ENCODE measurements around the gene INKA2. TPM values are rescaled to one million over a fixed set of nuclear protein-coding genes. Genes with fewer than 3 reads are reported as not detected.

INKA2 gene
- polyA plus RNA-seq, 4 donors, result 0.22 to 4.4 (median 1.2) TPM

- Histone ChIP-seq H3K4me3 (ENCODE audit: low read depth in 1 of 3, low read length in 3 of 3) (no peak overlapping the region), H3K36me3 (ENCODE audit: control insufficient read depth in 3 of 3, insufficient read depth in 2 of 3, low read depth in 1 of 3, low read length in 3 of 3) (peaks cover 12% of the 10 kb centered on the region in 3 donors), H3K4me1 (ENCODE audit: control insufficient read depth in 3 of 3, insufficient read depth in 2 of 3, low read depth in 1 of 3, low read length in 2 of 3) (no peaks in the 10 kb centered on the region), H3K9me3 (ENCODE audit: control insufficient read depth in 2 of 2, insufficient read depth in 1 of 2, low read depth in 1 of 2, low read length in 1 of 2) (no peaks in the 10 kb centered on the region), H3K27ac (ENCODE audit: low read depth in 1 of 3, low read length in 2 of 3) (no peak overlapping the region), H3K27me3 (ENCODE audit: control insufficient read depth in 3 of 3, insufficient read depth in 3 of 3, low read length in 3 of 3) (no peaks in the 10 kb centered on the region)
- FAIRE-seq (no peak), DNase-seq (no peak)
Measured at GRCh38 chr1:111699268-111699667, 39.9 kb downstream of the INKA2 start.

GRCh38 chr1:111696330-111696729 is 42.9 kb downstream of the INKA2 start:
- no peaks in the 10 kb centered on the region for H3K4me1 ChIP-seq (ENCODE audit: control insufficient read depth in 3 of 3, insufficient read depth in 2 of 3, low read depth in 1 of 3, low read length in 2 of 3)
- H3K4me3 ChIP-seq (ENCODE audit: low read depth in 1 of 3, low read length in 3 of 3), result no peak overlapping the region
- no peaks in the 10 kb centered on the region for H3K27me3 ChIP-seq (ENCODE audit: control insufficient read depth in 3 of 3, insufficient read depth in 3 of 3, low read length in 3 of 3)
- H3K36me3 ChIP-seq (ENCODE audit: control insufficient read depth in 3 of 3, insufficient read depth in 2 of 3, low read depth in 1 of 3, low read length in 3 of 3), result peaks cover 6 to 14% (median 7%) of the 10 kb centered on the region in 3 donors
- H3K27ac ChIP-seq (ENCODE audit: low read depth in 1 of 3, low read length in 2 of 3), result no peak overlapping the region
- FAIRE-seq, result no peak
- no peak for DNase-seq
- H3K9me3 ChIP-seq (ENCODE audit: control insufficient read depth in 2 of 2, insufficient read depth in 1 of 2, low read depth in 1 of 2, low read length in 1 of 2), result no peaks in the 10 kb centered on the region

DNA sequence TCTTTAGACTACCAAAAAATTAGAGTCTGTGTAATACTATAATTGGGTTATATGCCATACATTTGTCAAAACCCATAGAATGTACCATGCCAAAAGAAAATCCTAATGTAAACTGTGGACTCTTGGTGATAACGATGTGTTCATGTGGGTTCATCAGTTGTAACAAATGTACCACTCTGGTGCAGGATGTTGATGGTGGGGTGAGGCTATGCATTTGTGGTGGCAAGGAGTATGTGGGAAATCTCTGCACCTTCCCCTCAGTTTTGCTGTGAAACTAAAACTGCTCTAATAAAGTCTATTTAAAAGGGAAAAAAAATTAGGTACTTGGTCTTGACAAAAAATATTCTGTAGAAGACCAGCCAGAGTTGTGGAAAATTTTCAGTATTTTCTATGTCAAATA is 43.4 kb downstream of the INKA2 start:
- no peak overlapping the region for H3K27ac ChIP-seq (ENCODE audit: low read depth in 1 of 3, low read length in 2 of 3)
- H3K4me1 ChIP-seq (ENCODE audit: control insufficient read depth in 3 of 3, insufficient read depth in 2 of 3, low read depth in 1 of 3, low read length in 2 of 3), result no peaks in the 10 kb centered on the region
- WGBS, 3 donors, result 59 to 85% (median 83%) methylated on average over 1 of the region's 1 CpG
- FAIRE-seq (no peak), DNase-seq (no peak)
- peaks cover 4 to 12% (median 6%) of the 10 kb centered on the region in 3 donors for H3K36me3 ChIP-seq (ENCODE audit: control insufficient read depth in 3 of 3, insufficient read depth in 2 of 3, low read depth in 1 of 3, low read length in 3 of 3)
- H3K27me3 ChIP-seq (ENCODE audit: control insufficient read depth in 3 of 3, insufficient read depth in 3 of 3, low read length in 3 of 3), result no peaks in the 10 kb centered on the region
- no peaks in the 10 kb centered on the region for H3K9me3 ChIP-seq (ENCODE audit: control insufficient read depth in 2 of 2, insufficient read depth in 1 of 2, low read depth in 1 of 2, low read length in 1 of 2)
- H3K4me3 ChIP-seq (ENCODE audit: low read depth in 1 of 3, low read length in 3 of 3), result no peak overlapping the region

GRCh38 chr1:111691886-111692285 is 47.3 kb downstream of the INKA2 start:
- FAIRE-seq, result no peak

DNA sequence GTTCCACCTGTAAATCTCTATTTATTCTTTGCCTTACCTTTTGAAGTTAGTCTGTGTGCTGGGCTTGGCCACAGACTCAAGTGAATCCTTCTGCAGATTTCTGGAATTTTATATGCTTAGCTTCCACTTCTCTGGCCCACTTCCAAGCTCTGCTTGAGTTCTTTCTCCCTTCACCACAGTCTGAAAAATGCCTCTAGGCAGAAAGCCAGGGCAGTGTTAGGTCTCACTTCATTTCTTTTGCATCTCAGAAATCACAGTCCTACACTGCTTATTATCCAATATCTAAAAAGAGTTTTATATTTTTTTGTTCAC is 48.9 kb downstream of the INKA2 start:
- Histone ChIP-seq H3K27ac (ENCODE audit: low read depth in 1 of 3, low read length in 2 of 3) (no peak overlapping the region), H3K4me1 (ENCODE audit: control insufficient read depth in 3 of 3, insufficient read depth in 2 of 3, low read depth in 1 of 3, low read length in 2 of 3) (no peaks in the 10 kb centered on the region), H3K9me3 (ENCODE audit: control insufficient read depth in 2 of 2, insufficient read depth in 1 of 2, low read depth in 1 of 2, low read length in 1 of 2) (peaks cover 0 to 8% of the 10 kb centered on the region in 2 donors), H3K27me3 (ENCODE audit: control insufficient read depth in 3 of 3, insufficient read depth in 3 of 3, low read length in 3 of 3) (no peaks in the 10 kb centered on the region), H3K4me3 (ENCODE audit: low read depth in 1 of 3, low read length in 3 of 3) (no peak overlapping the region), H3K36me3 (ENCODE audit: control insufficient read depth in 3 of 3, insufficient read depth in 2 of 3, low read depth in 1 of 3, low read length in 3 of 3) (peaks cover 0 to 4% (median 4%) of the 10 kb centered on the region in 3 donors)
- FAIRE-seq (no peak), DNase-seq (peak in 1 of 2 donors; percentile 14)

More at GRCh38 chr1:111691886-111692285, 47.3 kb downstream of the INKA2 start:
- peaks cover 0 to 4% (median 4%) of the 10 kb centered on the region in 3 donors for H3K36me3 ChIP-seq (ENCODE audit: control insufficient read depth in 3 of 3, insufficient read depth in 2 of 3, low read depth in 1 of 3, low read length in 3 of 3)
- H3K27me3 ChIP-seq (ENCODE audit: control insufficient read depth in 3 of 3, insufficient read depth in 3 of 3, low read length in 3 of 3), result no peaks in the 10 kb centered on the region
- peaks cover 0 to 8% of the 10 kb centered on the region in 2 donors for H3K9me3 ChIP-seq (ENCODE audit: control insufficient read depth in 2 of 2, insufficient read depth in 1 of 2, low read depth in 1 of 2, low read length in 1 of 2)
- H3K4me3 ChIP-seq (ENCODE audit: low read depth in 1 of 3, low read length in 3 of 3), result no peak overlapping the region
- no peaks in the 10 kb centered on the region for H3K4me1 ChIP-seq (ENCODE audit: control insufficient read depth in 3 of 3, insufficient read depth in 2 of 3, low read depth in 1 of 3, low read length in 2 of 3)
- no peak overlapping the region for H3K27ac ChIP-seq (ENCODE audit: low read depth in 1 of 3, low read length in 2 of 3)
- no peak for DNase-seq
- 90 to 100% (median 95%) methylated on average over 1 of the region's 1 CpG for WGBS, 3 donors

Other genes starting within 250 kb of the INKA2 start
- 1 to 10 TPM; 2.5 to 4.6 (median 4.1) TPM for gene ADORA3, start 235.8 kb downstream of the INKA2 start, polyA plus RNA-seq
- gene TMIGD3, start 235.8 kb downstream of the INKA2 start, polyA plus RNA-seq, result 1 to 10 TPM in 3 of 4 donors, under 1 TPM in 1; 0.72 to 6.2 (median 2.4) TPM
- gene RAP1A, start 119.6 kb downstream of the INKA2 start, polyA plus RNA-seq, result 100 to 1,000 TPM in 1 of 4 donors, 10 to 100 TPM in 3; 75.4 to 150 (median 92.7) TPM
- 10 to 100 TPM in 1 of 4 donors, 1 to 10 TPM in 3; 3.0 to 12.5 (median 4.9) TPM for gene DDX20, start 16.5 kb upstream of the INKA2 start, polyA plus RNA-seq